ENCODE data around the gene CAMK2D.

Gene CAMK2D

DNA sequence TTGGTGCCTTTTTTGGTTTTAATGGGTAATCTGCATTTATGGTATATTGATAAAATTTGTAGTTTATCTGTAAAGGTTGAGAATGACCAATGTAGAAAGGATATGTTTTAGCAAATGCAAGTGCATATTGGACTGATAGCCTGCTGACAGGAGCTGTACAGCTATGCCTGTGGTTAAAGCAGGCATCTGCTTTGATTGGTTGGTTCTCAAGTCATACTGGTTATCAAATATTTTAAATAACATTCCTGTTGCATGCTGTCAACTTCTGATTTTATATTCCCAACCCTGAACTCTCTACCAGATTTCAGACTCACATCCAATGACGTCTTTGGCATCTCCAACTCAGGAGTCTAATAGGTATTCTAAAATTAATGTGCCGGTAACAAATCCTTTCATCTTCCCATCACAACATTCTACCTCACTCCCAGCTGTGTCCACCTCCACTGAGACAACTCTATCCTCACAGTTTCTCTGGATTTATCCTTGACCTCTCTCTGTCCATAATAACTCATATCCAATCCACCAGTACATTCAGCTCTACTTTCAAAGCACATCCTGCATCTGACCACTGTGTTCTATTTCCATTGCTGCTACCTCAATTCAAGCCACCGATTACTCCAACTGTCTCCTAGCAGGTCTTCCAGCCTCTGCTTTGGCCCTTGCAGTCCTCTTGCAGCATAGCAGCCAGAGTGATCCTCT lies 125.7 kb downstream of the CAMK2D start:
- no peak overlapping the region for H3K4me3 Mint-ChIP-seq
- H3K36me3 Mint-ChIP-seq = peaks cover 11% of the 10 kb centered on the region
- peak overlapping the region; percentile 86 for H3K27ac Mint-ChIP-seq
- H3K27me3 Mint-ChIP-seq = no peaks in the 10 kb centered on the region
- peaks cover 7% of the 10 kb centered on the region for H3K9me3 Mint-ChIP-seq
- peaks cover 46% of the 10 kb centered on the region for H3K4me1 Mint-ChIP-seq
- no peak for ATAC-seq

DNA sequence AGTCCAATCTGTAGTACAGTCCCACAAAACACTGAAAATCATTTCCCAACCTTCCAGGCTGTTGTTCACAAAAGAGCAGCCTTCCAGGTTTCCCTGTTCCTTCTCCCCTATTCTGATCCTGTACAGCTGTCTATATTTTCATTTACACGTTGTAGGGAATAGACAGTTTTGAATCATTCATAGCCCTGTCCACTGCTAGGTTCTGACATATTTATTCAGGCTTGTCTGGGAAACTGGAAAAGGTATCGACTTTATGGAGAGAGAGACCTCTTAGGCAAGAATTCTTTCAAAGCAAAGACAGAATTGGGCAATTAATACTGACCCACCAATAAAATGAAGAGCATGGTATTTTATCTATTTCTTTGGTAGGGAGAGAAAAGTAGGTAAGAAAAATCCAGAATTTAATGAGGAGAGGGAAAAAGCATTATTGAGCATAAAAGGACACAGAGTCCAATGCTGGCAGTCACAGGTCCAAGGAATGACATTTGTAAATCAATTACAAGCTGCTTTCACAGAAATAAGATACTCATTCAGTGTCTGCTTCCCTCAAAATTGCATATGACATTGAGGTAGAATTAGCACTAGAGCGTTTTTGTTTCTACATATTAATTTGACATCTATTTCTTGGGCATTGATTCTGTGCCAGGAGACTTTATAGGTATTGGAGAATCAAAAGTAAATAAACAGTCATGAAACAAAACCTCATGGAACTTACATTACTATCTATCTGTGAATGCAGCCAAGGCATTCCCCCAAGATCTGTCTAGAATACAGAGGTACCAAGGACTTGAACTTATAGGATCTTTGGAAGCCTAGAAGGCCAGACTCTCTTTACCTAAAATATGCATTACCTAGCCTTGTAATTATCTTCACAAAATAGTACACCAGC lies 127.2 kb downstream of the CAMK2D start:
- no peak overlapping the region for H3K27ac Mint-ChIP-seq
- peaks cover 7% of the 10 kb centered on the region for H3K9me3 Mint-ChIP-seq
- ATAC-seq = no peak
- no peak overlapping the region for H3K4me3 Mint-ChIP-seq
- peaks cover 31% of the 10 kb centered on the region for H3K4me1 Mint-ChIP-seq
- no peaks in the 10 kb centered on the region for H3K27me3 Mint-ChIP-seq
- H3K36me3 Mint-ChIP-seq = peaks cover 11% of the 10 kb centered on the region

DNA sequence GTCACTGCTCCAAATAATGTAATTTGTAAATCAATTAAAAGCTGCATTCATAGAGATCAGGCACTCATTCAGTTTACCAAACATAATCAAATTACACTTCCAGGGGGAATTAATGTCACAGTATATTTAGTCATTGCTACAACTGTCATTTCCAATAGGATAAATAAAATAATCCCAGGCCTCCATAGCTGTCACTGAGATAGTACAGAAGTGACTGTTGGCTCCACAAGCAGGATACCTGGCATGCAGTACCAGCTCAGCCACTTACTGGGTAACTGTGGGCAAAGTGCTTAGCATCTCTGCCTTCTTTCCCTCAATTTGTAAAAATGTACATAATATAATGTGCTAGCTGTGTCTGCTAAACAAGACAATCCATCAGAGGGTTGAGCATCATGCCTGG lies 128.1 kb downstream of the CAMK2D start:
- no peak overlapping the region for H3K27ac Mint-ChIP-seq
- peaks cover 22% of the 10 kb centered on the region for H3K4me1 Mint-ChIP-seq
- H3K4me3 Mint-ChIP-seq = no peak overlapping the region
- no peaks in the 10 kb centered on the region for H3K27me3 Mint-ChIP-seq
- H3K9me3 Mint-ChIP-seq = peaks cover 7% of the 10 kb centered on the region
- no peak for ATAC-seq
- peaks cover 11% of the 10 kb centered on the region for H3K36me3 Mint-ChIP-seq

DNA sequence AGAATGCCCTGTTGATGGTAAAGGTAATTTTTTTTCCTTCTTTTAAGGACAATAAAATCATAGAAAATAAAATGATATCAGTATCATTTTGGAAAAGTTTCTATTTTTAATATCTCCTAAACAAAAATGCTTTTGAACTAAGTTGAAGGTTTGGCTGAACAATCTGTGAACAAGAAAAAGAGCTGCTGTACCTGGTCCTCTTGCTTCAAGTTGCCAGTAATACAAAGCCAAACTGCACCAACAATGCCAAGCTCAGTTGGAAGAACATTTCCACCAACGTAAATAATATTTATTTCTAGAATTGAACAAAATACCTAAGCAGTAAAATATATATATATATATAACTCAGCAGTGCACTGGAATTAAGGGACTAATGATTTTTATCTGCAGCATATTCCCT lies 132.8 kb downstream of the CAMK2D start:
- H3K4me1 Mint-ChIP-seq = peaks cover 13% of the 10 kb centered on the region
- no peak overlapping the region for H3K27ac Mint-ChIP-seq
- H3K9me3 Mint-ChIP-seq = no peaks in the 10 kb centered on the region
- H3K4me3 Mint-ChIP-seq = no peak overlapping the region
- no peak for ATAC-seq
- H3K27me3 Mint-ChIP-seq = no peaks in the 10 kb centered on the region
- H3K36me3 Mint-ChIP-seq = peaks cover 13% of the 10 kb centered on the region

DNA sequence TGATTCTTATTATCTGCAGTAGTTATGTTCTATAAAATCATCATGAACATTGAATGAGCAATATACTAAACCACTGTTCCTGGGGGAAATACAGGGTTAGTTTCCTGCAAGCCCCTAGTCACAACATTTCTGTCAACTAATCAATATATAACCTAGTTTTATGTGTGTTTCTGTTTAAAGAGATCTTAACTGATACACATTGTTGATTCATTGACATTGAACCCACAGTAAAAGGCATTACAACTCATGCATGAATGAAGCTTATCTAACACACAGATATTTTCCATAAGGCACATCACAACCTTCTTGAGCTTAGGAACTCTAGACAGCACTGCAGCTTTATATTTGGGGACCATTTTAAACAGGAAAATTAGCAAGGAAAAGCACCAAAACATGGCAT lies 134.2 kb downstream of the CAMK2D start:
- no peak for ATAC-seq
- no peak overlapping the region for H3K27ac Mint-ChIP-seq
- no peaks in the 10 kb centered on the region for H3K27me3 Mint-ChIP-seq
- peaks cover 15% of the 10 kb centered on the region for H3K36me3 Mint-ChIP-seq
- no peak overlapping the region for H3K4me3 Mint-ChIP-seq
- peaks cover 16% of the 10 kb centered on the region for H3K4me1 Mint-ChIP-seq
- no peaks in the 10 kb centered on the region for H3K9me3 Mint-ChIP-seq

DNA sequence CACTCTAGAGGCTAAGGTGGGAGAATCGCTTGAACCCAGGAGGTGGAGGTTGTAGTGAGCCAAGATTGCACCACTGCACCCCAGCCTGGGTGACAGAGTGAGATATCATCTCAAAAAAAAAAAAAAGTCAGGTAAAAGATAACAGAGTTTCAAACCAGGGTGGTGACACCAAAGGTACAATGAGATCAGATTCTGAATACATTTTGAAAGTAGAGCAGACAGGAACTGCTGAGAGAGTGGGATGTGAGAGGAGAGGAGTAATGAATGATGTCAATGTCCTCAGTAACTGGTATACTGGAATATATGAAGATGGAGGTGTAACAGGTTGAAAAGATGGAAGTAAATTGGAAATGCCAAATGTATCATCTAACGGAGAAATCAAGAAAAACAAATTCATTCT lies 135.6 kb downstream of the CAMK2D start:
- Mint-ChIP-seq H3K27ac (no peak overlapping the region), H3K4me1 (peaks cover 23% of the 10 kb centered on the region), H3K4me3 (no peak overlapping the region), H3K36me3 (peaks cover 23% of the 10 kb centered on the region), H3K27me3 (no peaks in the 10 kb centered on the region), H3K9me3 (no peaks in the 10 kb centered on the region)
- ATAC-seq = no peak

DNA sequence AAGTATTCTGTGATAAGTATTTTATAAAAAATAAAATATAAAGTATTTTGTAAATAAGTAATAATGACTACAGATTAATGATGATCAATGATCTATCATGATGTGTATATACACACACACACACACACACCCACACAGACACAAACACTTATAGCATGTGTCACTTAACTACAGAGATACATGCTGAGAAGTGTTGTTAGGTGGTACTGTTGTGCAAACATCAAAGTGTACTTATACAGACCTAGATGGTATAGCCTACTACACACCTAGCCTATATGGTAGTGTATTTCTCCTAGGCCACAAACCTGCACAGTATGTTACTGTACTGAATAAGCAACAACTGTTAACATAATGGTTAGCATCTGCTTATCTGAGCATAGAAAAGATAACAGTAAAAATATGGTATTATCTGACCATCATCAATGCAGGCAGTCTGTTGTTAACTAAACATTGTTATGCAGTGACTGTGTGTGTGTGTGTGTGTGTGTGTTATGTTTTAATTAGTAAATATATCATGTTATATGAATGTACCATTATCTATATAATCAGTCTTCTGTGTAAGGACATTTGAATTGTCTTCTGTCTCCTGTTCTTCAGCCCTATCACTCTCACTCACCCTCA lies 138.2 kb downstream of the CAMK2D start:
- H3K27me3 Mint-ChIP-seq = no peaks in the 10 kb centered on the region

DNA sequence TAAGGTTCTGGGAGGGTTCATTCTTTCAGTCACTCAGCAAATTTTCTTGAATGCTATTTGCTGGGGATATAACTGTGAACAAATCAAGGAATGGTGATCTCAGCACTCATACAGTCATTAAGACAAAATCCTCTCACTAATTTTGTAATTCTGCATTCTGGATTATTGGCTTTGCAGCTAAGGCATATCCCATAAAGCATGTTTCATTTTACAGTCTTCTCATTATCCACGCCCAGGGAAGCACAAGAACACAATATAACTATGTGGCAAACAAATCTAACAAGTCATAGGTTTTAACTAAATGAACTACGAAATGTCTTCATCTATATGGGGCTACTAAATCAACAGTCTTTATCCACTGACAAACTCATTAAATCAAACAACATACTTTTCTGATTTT lies 139.9 kb downstream of the CAMK2D start:
- Mint-ChIP-seq H3K36me3 (peaks cover 29% of the 10 kb centered on the region), H3K27ac (no peak overlapping the region), H3K4me1 (peaks cover 17% of the 10 kb centered on the region), H3K9me3 (no peaks in the 10 kb centered on the region), H3K4me3 (no peak overlapping the region), H3K27me3 (no peaks in the 10 kb centered on the region)
- ATAC-seq = no peak

More for the DNA sequence above, 138.2 kb downstream of the CAMK2D start:
- no peak overlapping the region for H3K4me3 Mint-ChIP-seq
- no peak overlapping the region for H3K27ac Mint-ChIP-seq
- ATAC-seq = no peak
- no peaks in the 10 kb centered on the region for H3K9me3 Mint-ChIP-seq
- H3K36me3 Mint-ChIP-seq = peaks cover 23% of the 10 kb centered on the region
- peaks cover 23% of the 10 kb centered on the region for H3K4me1 Mint-ChIP-seq

DNA sequence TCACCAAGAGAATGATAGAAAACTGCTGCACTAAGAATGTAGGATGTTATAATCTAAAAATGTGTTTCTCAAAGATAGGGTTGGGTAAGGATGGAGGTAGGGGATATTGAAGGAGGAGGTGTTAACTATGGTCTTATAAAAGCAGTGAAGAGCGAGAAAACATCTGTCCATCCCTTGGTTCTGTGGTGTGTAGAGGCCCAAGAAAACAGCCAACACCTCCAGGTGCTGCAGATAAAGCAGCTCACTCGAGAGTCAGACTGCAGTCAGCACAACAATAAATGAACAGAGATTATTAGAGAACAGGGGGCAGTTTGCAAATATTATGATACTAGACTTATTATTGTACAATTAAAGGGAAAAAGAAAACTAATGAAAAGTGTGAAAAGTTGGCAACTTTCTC lies 141.5 kb downstream of the CAMK2D start:
- Mint-ChIP-seq H3K27me3 (no peaks in the 10 kb centered on the region), H3K9me3 (no peaks in the 10 kb centered on the region), H3K4me1 (peaks cover 16% of the 10 kb centered on the region), H3K27ac (no peak overlapping the region), H3K36me3 (peaks cover 18% of the 10 kb centered on the region), H3K4me3 (no peak overlapping the region)
- no peak for ATAC-seq

DNA sequence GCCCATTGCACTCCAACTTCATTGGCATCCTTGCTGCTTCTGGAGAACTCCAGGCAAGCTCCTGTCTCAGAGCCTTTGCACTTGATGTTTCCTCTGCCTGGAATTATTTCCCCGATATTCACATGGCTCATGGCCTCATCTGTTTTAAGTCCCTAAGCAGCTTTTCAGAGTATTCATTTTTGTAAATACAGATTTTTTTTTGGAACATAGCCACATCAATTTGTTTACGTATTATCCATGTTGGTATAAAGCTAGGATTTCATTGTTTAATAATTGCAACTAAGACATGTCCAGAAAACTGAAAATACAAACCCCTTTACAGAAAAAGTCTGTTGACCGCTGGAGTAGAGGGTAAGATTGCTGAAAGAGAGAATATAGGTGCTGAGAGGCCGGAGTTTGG lies 142.0 kb downstream of the CAMK2D start:
- Mint-ChIP-seq H3K36me3 (peaks cover 17% of the 10 kb centered on the region), H3K9me3 (no peaks in the 10 kb centered on the region), H3K27ac (no peak overlapping the region), H3K27me3 (no peaks in the 10 kb centered on the region), H3K4me1 (peaks cover 18% of the 10 kb centered on the region), H3K4me3 (no peak overlapping the region)
- no peak for ATAC-seq

DNA sequence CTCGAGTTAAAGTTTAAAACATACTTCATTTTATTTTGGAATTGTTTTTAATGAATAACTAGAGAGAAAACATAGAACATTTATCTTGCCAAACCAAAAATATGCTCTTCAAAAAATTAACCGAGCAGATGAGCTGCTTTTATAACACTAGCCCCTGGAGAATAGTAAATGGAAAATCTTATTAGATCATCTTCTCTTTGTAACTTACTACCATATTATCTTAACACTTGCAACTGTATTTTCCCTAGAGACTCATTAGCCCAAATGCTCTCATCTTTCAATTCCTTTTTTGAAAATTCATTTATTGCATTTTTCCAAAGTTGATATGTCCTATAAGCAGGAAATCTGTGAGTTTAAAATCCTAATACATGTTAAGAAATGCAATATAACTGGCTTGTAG lies 143.3 kb downstream of the CAMK2D start:
- Mint-ChIP-seq H3K4me1 (peaks cover 18% of the 10 kb centered on the region), H3K4me3 (no peak overlapping the region), H3K36me3 (peaks cover 23% of the 10 kb centered on the region)

DNA sequence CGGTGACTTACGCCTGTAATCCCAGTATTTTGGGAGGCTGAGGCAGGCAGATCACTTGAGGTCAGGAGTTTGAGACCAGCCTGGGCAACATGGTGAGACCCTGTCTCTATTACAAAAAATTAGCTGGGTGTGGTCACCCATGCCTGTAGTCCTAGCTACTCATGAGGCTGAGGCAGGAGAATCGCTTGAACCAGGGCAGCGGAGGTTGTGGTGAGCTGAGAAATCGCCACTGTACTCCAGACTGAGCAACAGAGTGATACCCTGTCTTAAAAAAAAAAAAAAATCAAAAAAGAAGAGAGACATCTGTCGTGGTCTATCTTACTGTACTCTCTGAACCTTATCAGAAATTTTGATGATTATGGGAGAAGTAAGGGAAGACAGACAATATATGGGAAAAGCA lies 144.3 kb downstream of the CAMK2D start:
- no peak overlapping the region for H3K4me3 Mint-ChIP-seq
- H3K27ac Mint-ChIP-seq = peak overlapping the region; percentile 78
- no peaks in the 10 kb centered on the region for H3K27me3 Mint-ChIP-seq
- no peak for ATAC-seq
- peaks cover 19% of the 10 kb centered on the region for H3K36me3 Mint-ChIP-seq
- peaks cover 14% of the 10 kb centered on the region for H3K4me1 Mint-ChIP-seq
- no peaks in the 10 kb centered on the region for H3K9me3 Mint-ChIP-seq

More for the DNA sequence above, 143.3 kb downstream of the CAMK2D start:
- no peaks in the 10 kb centered on the region for H3K9me3 Mint-ChIP-seq
- peak; percentile 63 for ATAC-seq
- no peaks in the 10 kb centered on the region for H3K27me3 Mint-ChIP-seq
- H3K27ac Mint-ChIP-seq = no peak overlapping the region

DNA sequence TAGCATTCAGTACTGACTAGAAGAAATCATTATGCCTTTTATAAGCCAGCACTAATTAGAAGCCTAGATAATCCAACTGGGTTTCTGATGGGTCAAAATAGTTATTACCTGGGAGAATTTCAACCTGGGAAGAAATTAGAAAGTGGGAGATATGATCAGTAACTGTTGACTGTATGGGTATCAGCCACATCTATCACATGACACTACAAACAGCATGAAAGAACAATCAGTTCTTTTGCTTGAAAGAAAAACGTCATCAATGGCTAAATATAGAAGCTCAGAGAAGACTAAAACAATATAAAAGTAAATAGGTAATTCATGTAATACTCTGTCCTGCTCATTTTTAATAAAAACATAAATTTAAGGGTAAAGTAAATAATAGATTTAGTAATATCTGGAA lies 145.1 kb downstream of the CAMK2D start:
- H3K27me3 Mint-ChIP-seq = no peaks in the 10 kb centered on the region
- no peak for ATAC-seq
- no peaks in the 10 kb centered on the region for H3K9me3 Mint-ChIP-seq
- H3K36me3 Mint-ChIP-seq = peaks cover 13% of the 10 kb centered on the region
- H3K4me1 Mint-ChIP-seq = peaks cover 8% of the 10 kb centered on the region
- H3K27ac Mint-ChIP-seq = no peak overlapping the region
- H3K4me3 Mint-ChIP-seq = no peak overlapping the region

DNA sequence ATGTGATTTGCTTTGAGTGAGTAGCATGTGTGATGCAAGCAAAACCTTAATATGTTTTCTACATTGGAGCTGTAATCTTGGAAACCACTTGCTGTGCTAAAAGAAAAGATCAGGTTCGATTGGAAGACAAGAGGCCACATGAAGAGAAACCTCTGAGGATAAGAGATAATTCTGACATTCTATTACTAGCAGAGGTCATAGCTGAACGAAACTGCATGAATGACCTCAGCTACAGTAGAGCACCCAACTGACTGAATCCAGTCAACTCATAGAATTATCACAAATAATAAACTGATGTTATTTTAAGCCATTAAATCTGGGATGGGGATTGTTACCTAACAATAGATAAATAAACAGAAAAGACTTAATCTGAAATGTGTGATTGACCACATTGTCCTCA lies 147.1 kb downstream of the CAMK2D start:
- Mint-ChIP-seq H3K36me3 (peaks cover 13% of the 10 kb centered on the region), H3K9me3 (no peaks in the 10 kb centered on the region), H3K4me1 (peaks cover 8% of the 10 kb centered on the region), H3K27ac (no peak overlapping the region), H3K4me3 (no peak overlapping the region), H3K27me3 (no peaks in the 10 kb centered on the region)
- ATAC-seq = no peak

DNA sequence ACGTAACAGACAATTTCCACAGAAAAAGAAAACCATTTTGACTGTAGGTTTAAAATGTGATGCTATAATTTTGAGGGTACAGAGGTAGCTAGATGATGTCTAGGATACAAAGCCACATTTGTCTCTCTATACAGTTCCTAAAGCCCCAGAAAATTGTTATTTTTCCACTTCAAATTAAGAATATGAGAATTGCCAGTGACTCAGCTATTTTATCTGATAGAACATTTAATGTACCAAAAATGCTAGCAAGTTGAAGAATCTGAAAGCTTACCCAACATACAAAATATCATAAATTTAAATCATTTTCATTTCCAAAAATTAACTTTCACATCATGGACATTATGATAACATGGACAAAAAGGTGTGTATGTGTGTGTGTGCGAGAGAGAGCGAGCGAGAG lies 148.0 kb downstream of the CAMK2D start:
- Mint-ChIP-seq H3K27ac (no peak overlapping the region), H3K27me3 (no peaks in the 10 kb centered on the region), H3K4me1 (peaks cover 9% of the 10 kb centered on the region), H3K9me3 (no peaks in the 10 kb centered on the region), H3K36me3 (peaks cover 19% of the 10 kb centered on the region), H3K4me3 (no peak overlapping the region)
- no peak for ATAC-seq

All from stimulated activated memory B cell treated with anti-CD40 and anti-IgM and Interleukin-4, amounts not matched to agents 10 μg/mL and 1 μg/mL and 100 μg/mL, for 72 hours (primary cell).